Thoracic aorta (tissue), 2 donors: ENCODE data around the gene CES2. TPM values are rescaled to one million over a fixed set of nuclear protein-coding genes. Genes with fewer than 3 reads are reported as not detected.
"Not testable (repeated sequence)": the region's sequence is repeated elsewhere in the genome, so short reads cannot be mapped to it uniquely, and the experiment has no call there.

Source experiments
- ATAC-seq: fragments of 150-250 bp; one replicate; pipeline ENCODE4 v1.8.0; 2017; ENCODE audit warnings: low read depth; ENCODE audit not compliant: insufficient number of reproducible peaks, low FRiP score
- DNase-seq: peaks from one replicate; pipeline ENCODE4 v3.0.0-alpha.2; 2020; ENCODE audit warnings: low spot score
- H3K27ac ChIP-seq, 2 donors: fragments of 200-600 bp; sonication (generic); 1 replicate in 1 of 2; 2 replicates in 1 of 2; pipeline ENCODE4 v1.5.1; 2016; ENCODE audit warnings: mild to moderate bottlenecking in 2 of 2, moderate library complexity in 2 of 2
- H3K27me3 ChIP-seq: fragments of 200-600 bp; sonication (generic); replicated peaks from 2 replicates; pipeline ENCODE4 v1.6.0; 2016; ENCODE audit warnings: mild to moderate bottlenecking; ENCODE audit not compliant: insufficient read depth
- H3K36me3 ChIP-seq: fragments of 200-600 bp; sonication (generic); one replicate; pipeline ENCODE4 v1.5.1; 2016
- H3K4me1 ChIP-seq, 2 donors: fragments of 200-600 bp; sonication (generic); 1 replicate in 1 of 2; 2 replicates in 1 of 2; pipeline versions ENCODE4 v1.5.1 to v1.6.0; 2016; ENCODE audit warnings: low read depth in 2 of 2, mild to moderate bottlenecking in 1 of 2; ENCODE audit not compliant: control insufficient read depth in 1 of 2
- H3K4me3 ChIP-seq: fragments of 200-600 bp; sonication (generic); 2 replicates; pipeline ENCODE4 v1.5.1; 2016; ENCODE audit warnings: mild to moderate bottlenecking
- H3K9me3 ChIP-seq: fragments of 200-600 bp; sonication (generic); 2 replicates; pipeline ENCODE4 v1.5.1; 2016
- total RNA-seq, 2 donors: library from RNA; depleted of rRNA; stranded (reverse); fragments of >200 nt; gene quantifications; one replicate each; pipeline versions ENCODE4 v1.1.0 to v1.2.3, GENCODE V29; 2016
- TF ChIP-seq, protein P1 (sequence below): fragments of 200-600 bp; sonication (generic); IDR thresholded peaks from one replicate; pipeline ENCODE4 v1.5.1; 2019; ENCODE audit warnings: antibody characterized with exemption

The CES2 gene
- total RNA-seq, 2 donors from 2014 or later, result 29.8 to 92.7 TPM

DNA sequence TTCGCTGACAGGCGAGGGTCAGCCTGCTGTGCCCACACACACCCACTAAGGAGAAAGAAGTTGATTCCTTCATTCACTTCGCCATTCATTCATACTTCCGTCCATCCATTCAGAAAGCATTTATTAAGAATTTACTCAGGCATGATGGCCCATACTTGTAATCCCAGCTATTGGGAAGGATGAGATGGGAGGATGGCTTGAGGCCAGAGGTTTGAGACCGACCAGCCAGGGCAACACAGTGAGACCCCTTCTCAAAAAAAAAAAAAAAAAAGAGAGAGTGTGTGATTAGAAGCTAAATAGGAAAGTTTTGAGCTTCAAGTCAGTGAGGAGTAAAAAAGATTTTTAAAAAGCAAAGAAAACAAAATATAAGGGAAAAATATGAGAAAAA is 8.7 kb downstream of the CES2 start:
- TF ChIP-seq, protein P1, sequence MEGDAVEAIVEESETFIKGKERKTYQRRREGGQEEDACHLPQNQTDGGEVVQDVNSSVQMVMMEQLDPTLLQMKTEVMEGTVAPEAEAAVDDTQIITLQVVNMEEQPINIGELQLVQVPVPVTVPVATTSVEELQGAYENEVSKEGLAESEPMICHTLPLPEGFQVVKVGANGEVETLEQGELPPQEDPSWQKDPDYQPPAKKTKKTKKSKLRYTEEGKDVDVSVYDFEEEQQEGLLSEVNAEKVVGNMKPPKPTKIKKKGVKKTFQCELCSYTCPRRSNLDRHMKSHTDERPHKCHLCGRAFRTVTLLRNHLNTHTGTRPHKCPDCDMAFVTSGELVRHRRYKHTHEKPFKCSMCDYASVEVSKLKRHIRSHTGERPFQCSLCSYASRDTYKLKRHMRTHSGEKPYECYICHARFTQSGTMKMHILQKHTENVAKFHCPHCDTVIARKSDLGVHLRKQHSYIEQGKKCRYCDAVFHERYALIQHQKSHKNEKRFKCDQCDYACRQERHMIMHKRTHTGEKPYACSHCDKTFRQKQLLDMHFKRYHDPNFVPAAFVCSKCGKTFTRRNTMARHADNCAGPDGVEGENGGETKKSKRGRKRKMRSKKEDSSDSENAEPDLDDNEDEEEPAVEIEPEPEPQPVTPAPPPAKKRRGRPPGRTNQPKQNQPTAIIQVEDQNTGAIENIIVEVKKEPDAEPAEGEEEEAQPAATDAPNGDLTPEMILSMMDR, result no peak
- Histone ChIP-seq H3K36me3 (peaks cover 33% of the 10 kb centered on the region), H3K9me3 (no peaks in the 10 kb centered on the region), H3K27ac (no peak overlapping the region), H3K4me1 (peaks cover 8 to 17% of the 10 kb centered on the region in 2 donors), H3K4me3 (no peak overlapping the region), H3K27me3 (no peaks in the 10 kb centered on the region)
- DNase-seq (no peak), ATAC-seq (no peak)

DNA sequence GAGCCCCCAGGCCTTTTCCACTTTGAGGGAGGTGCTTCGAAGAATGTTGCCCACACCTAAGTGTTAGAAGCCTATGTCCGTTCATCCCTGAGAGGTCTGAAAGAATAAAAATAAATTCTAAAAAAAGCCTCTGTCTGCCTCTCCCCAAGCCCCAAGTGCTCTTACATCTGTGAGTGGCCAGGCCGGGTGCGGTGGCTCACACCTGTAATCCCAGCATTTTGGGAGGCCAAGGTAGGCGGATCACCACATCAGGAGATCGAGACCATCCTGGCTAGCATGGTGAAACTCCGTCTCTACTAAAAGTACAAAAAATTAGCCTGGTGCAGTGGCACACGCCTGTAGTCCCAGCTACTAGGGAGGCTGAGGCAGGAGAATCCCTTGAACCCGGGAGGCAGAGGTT is 9.7 kb downstream of the CES2 start:
- H3K9me3 ChIP-seq, H3K27ac ChIP-seq, ATAC-seq, H3K27me3 ChIP-seq, H3K4me3 ChIP-seq, DNase-seq: not testable (repeated sequence)
- Histone ChIP-seq H3K36me3 (peaks cover 31% of the 10 kb centered on the region), H3K4me1 (peaks cover 8 to 19% of the 10 kb centered on the region in 2 donors)

- ATAC-seq, result no peak
- TF ChIP-seq, protein P1, result no peak
- Histone ChIP-seq H3K4me1 (peaks cover 8 to 19% of the 10 kb centered on the region in 2 donors), H3K36me3 (peaks cover 23% of the 10 kb centered on the region), H3K4me3 (no peak overlapping the region), H3K9me3 (no peaks in the 10 kb centered on the region), H3K27ac (no peak overlapping the region), H3K27me3 (no peaks in the 10 kb centered on the region)
- no peak for DNase-seq
These were observed 10.6 kb downstream of the CES2 start for GRCh38 chr16:66945939-66946338.

- DNase-seq, result no peak
- H3K36me3 ChIP-seq, result peaks cover 17% of the 10 kb centered on the region
- ATAC-seq, result no peak
- peaks cover 8 to 19% of the 10 kb centered on the region in 2 donors for H3K4me1 ChIP-seq
- no peaks in the 10 kb centered on the region for H3K9me3 ChIP-seq
- TF ChIP-seq, protein P1, result no peak
- H3K27ac ChIP-seq, result no peak overlapping the region
- H3K4me3 ChIP-seq, result no peak overlapping the region
- no peaks in the 10 kb centered on the region for H3K27me3 ChIP-seq
These were observed 11.2 kb downstream of the CES2 start for GRCh38 chr16:66946541-66946940.

GRCh38 chr16:66946974-66947301 is 11.6 kb downstream of the CES2 start:
- Histone ChIP-seq H3K4me1 (peaks cover 8 to 19% of the 10 kb centered on the region in 2 donors), H3K27ac (no peak overlapping the region), H3K36me3 (peaks cover 15% of the 10 kb centered on the region), H3K4me3 (no peak overlapping the region), H3K9me3 (no peaks in the 10 kb centered on the region), H3K27me3 (no peaks in the 10 kb centered on the region)
- no peak for DNase-seq
- ATAC-seq, result no peak
- TF ChIP-seq, protein P1, result no peak

DNA sequence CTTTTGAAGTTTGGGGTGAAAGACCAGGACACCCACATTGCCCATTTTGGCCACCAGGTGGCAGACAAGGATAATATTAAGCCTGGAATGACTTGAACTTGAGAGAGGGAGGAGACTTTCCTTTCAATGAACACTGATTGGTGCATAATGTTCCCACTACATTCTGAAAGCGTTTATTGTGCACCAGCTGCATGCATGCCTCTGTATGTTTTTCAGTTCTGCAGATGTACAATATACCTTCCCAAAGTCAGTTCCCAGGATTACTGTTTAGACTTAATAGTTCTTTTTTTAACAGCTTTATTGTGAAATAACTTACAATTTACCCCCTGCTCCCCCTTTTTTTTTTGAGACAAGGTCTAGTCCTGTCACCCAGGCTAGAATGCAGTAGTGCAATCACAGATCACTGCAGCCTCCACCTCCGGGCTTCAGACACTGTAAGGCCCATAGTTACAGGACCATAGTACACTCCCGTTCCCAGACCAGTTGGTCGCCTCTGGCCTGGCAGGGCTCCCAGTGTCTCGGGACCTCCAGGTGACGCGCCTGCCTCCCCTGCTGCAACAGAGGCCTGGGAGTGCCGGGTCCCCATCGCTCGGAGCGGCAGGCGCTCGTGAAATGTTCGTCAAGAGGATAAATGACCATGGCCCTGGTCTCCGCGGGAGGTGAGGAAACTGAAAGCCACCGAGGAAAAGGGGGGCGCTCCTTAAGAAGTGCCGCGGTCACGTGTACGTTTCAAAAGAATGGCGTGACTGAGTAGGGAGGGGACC is 12.2 kb downstream of the CES2 start:
- peaks cover 8 to 19% of the 10 kb centered on the region in 2 donors for H3K4me1 ChIP-seq
- H3K36me3 ChIP-seq, result peaks cover 9% of the 10 kb centered on the region
- TF ChIP-seq, protein P1, result peak; percentile 88
- no peaks in the 10 kb centered on the region for H3K27me3 ChIP-seq
- H3K27ac ChIP-seq, result no peak overlapping the region
- DNase-seq, result no peak
- peak; percentile 63 for ATAC-seq
- peak overlapping the region; percentile 74 for H3K4me3 ChIP-seq
- H3K9me3 ChIP-seq, result no peaks in the 10 kb centered on the region
